Superior temporal gyrus (tissue), 1 donor: ENCODE data around the gene MARK4.
"Not testable (repeated sequence)": the region's sequence is repeated elsewhere in the genome, so short reads cannot be mapped to it uniquely, and the experiment has no call there.

Experiments
- DNase-seq: peaks from one replicate; pipeline ENCODE4 v3.0.0-alpha.2; 2016; ENCODE audit errors: extremely low spot score

Gene MARK4

DNA sequence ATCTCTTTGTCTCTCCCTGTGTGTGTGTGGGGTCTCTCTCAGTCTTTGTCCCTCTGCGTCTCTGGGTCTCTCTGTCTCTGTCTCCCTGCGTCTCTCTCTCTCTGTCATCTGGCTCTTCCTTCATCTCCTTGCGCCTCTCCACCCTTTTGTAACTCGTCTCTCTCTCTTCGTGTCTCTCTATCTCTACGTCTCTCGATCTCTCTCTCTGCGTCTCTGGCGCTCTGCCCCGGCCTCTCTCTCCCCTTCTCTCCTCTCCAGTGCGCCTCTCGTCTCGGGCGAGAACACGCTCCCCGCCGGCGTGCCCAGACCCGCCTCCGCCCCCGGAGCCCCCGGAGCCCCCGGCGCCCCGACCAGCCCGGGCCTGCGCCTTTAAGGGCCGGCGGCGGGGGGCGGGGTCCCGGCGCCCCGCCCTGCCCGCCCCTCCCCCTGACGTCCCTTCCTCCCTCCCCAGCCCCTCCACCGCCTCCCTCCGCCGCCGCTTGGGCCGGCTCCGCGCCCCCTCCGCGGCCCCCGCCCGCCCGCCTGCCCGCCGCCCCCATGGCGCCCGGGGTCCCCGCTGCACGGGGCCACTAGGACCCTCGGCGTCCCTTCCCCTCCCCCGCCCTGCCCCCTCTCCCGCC, at the start of gene MARK4:
MARK4 (plus strand) TSS at position 440 of the 620 bp plus-strand sequence. CDS start 318 bp downstream, outside the sequence.
- peak; percentile 24 for DNase-seq

DNA sequence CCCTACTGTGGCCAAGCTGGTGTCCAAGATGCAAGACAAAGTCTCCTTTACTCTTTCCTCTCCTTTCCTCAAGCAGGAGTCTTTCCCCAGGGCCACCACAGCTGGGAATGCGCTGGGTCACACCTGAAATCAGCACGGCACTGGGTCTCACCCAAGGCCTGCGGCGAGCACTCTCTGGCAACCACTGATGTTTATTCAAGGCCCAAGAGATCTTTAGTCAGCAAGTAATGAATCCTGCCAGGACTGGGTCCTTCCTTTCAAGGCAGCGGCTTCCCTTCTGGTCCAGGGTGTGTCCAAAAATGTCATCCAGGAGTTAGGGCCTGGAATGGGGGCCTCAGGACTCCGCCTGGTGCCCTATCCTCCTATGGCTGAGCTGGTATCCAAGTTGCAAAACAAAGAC, 48.4 kb upstream of the MARK4 start:
- DNase-seq: no peak

DNA sequence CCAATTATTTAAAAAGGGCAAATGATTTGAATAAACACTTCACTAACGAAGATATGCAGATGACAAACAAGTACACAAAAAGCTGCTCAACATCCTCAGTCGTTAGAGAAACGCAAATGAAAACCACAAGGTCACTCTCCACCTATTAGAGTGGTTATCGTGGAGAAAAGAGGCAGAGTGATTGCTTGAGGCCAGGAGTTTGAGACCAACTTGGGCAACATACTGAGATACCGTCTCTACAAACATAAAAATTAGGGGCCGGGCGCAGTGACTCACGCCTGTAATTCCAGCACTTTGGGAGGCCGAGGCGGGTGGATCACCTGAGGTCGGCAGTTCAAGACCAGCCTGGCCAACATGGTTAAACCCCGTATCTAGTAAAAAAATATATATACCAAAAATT, 45.3 kb upstream of the MARK4 start:
- no peak for DNase-seq

DNA sequence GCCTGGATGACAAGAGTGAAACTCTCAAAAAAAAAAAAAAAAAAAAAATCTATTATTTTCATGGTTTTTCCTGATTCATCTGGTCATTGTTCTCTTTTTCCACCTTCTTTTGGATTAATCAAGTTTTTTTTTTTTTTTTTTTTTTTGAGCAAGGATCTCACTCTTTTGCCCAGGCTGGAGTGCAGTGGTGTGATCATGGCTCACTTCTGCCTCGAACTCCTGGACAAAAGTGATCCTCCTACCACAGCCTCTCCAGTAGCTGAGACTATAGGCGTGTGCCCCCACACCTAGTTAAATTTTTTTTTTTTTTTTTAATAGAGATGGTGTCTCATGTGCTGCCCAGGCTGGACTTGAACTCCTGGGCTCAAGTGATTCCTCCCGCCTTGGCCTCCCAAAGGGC, 44.7 kb upstream of the MARK4 start:
- no peak for DNase-seq

DNA sequence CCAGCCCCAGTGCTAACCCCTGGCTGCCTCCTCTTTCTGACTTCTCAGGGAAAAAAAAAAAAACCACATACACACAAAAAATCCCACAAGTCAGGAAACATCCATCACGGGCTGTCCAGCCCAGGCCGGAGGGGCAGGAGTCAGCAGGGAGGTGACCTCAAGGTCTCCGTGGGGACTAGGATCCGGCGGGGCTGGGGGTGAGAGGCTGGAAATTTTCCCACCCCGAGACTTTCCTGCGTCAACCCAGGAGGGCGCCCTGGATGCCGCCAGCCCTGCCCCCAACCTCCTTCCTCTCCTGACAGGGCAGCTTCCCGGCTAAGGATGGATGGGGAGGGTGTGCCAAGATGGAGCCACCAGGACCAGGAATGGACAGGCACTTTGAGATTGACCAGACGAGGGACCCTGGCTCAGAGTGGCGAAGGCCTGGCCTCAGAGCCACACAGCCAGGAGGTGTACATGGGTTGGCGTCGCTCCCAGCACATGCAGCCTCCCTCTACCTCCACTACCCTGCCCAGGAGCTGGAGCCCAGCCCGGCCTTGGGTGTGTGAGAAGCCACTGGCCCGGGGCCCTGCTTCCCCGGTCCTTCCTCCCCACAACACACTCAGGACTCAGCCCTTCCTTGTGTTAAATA, 39.2 kb upstream of the MARK4 start:
- no peak for DNase-seq

DNA sequence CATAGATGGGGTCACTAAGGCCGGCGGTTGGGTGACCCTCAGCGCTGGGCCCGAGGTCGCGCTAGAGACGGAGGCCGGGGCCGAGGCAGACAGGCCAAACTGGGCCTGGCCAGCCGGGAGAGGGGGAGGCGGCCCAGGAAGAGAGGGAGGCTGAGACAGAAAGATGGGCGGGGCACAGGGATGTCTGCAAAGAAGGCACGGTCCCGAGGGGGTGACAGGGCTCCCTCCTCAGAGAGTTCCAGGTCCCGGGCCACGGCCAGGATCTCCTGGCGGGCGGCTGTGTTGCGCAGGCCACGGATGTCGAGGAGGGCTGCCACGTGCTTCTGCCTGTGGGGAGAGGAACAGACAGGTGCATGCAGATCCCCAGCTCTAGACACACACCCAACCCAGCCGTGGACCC, 38.0 kb upstream of the MARK4 start:
- no peak for DNase-seq

DNA sequence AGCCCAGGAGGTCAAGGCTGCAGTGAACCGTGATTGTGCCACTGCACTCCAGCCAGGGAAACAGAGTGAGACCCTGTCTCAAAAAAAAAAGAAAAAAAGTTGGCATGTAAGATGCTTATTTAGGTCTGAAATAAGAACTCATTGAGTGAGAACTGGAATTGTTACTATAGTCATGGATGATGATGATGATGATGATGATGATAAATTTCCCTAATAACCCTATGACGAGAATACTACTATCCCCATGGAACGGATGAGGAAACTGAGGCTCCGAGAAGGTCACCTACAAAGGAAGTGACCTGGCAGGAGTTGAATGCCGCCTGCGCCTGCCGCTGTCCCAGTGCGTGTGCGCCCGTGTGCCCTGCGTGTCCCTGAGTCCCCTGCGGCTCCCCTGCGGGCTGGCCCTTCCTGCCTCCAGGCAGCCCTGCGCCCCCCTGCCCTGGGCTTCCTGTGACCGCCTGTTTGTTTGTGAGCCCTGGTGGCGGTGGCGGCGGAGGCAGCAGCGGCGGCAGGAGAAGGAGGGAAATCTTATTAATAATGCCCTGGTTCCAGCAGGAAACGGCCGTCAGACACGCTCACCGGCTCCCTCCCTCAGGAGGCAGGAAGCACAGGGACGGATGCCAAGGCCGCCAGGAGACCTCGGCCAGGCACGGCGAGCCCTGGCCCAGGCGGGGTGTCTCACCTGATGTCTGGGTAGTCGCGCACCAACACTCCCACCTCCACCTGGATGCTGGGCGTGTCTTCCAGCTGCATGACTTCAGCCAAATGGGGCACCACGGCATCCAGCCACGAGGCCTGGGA, 35.5 kb upstream of the MARK4 start:
- DNase-seq: no peak

DNA sequence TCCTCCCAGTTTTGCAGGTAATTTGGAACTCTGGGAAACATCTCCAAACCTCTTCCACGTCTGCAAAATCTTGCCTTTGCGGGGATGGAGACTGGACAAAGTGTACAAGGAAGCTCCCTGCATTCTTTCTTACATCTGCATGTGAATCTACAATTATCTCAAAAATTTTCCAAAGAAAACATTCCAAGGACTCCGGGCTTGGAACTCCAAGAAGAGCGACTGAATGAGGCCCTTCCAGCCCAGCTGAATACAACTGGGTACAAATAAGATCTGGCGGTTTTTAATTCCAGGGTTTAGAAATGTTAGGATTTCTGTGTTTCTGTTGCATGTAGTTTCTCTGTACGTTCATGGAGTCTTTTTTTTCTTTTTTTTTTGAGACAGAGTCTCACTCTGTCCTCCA, 34.4 kb upstream of the MARK4 start:
- DNase-seq: no peak

DNA sequence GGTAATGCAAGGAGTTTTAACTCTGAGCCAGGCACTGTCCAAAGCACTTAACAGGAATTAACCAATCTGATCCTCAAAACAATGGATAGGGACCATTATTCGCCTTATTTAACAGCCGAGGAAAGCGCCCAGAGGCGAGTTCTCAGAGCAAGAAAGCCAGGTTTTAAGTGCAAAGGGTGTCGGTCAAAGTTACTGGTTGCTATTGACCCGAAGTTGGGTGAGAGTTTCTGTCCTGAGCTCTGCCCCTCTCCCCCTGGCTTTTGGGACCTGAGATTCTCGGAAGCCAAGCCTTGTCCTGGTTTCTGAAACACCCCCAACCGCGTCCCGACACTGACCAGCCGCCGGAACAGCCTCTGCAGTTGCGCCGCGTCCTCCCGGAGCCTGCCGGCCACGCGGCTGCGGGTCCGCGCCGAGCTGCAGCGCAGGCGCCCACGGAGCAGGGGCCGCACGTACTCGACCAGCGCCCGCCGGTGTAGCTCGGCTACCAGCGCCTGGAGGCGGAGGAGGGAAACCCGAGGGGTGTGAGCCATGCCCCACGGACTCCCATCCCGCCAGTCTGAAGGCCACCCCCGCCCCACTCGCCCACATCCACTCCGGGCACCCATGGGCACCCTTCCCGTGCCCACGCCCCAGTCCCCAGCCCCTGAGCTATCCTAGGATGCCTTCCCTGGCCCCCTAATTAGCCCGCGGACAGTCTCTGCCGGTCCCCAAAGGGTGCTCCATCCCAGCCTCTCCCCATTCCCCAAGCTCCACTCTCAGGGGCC, 33.7 kb upstream of the MARK4 start:
- no peak for DNase-seq

DNA sequence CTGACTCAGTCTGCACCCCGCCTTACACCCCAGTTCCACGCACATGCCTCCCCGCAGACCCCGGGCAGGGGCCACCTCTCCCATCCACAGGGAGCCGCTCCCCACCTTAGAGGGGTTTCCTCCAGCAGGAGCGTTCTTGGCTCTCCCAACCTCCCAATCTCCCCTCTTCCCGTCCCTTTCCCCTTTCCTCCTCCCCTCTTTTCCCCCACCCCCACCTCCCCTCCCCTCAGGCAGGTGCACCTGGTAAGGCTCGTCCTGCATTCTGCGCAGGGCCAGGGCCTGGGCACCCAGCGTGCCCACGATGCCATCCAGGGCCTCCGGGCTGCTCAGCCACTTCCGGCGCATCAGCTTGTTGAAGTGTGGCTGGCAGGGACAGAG, 33.1 kb upstream of the MARK4 start:
- DNase-seq: no peak

DNA sequence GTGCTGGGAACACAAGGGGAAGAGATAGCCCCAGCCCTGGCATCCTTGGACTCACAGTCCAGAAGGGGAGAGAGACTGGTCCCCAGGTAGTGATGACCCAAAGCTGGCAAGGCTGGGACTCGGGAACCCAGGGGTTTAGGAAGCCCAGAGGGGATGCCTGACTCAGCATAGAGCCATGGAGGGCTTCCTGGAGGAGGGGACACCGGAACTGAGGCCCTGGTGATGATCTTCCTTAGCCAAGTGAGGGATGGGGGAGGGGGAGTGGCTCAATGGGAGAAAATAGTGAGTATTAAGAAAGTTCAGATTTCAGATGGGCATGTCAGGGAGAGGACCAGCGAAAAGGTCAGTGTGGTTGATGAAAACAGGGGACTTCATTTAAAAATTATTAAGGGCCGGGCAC, 32.6 kb upstream of the MARK4 start:
- no peak for DNase-seq

DNA sequence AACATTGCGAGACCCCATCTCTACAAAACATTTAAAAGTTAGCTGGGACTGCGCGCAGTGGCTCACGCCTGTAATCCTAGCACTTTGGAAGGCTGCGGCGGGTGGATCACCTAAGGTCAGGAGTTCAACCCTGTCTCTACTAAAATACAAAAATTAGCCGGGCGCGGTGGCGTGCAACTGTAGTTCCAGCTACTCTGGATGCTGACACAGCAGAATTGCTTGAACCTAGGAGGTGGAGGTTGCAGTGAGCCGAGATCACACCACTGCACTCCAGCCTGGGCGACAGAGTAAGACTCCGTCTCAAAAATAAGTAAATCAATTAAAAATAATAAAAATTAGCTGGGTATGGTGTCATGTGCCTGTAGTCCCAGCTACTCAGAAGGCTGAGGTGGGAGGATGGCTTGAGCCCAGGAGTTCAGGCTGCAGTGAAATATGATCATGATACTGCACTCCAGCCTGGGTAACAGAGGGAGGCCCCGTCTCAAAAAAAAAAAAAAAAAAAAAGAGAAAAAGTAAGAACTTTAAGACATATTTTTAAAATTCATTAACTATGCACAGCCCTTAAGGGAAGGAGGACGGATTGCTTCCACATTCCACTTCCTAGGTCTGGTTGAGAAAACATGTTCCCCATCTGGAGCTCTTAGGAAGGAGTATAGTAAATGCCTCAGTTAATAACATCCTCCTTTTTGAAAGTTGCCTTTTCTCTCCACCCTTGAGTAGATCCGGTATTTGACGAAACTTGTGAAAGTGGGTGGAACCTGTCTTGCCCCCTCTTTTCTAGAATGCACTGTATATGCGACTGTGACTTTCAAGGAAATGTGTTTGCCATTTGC, 31.9 kb upstream of the MARK4 start:
- DNase-seq: no peak

DNA sequence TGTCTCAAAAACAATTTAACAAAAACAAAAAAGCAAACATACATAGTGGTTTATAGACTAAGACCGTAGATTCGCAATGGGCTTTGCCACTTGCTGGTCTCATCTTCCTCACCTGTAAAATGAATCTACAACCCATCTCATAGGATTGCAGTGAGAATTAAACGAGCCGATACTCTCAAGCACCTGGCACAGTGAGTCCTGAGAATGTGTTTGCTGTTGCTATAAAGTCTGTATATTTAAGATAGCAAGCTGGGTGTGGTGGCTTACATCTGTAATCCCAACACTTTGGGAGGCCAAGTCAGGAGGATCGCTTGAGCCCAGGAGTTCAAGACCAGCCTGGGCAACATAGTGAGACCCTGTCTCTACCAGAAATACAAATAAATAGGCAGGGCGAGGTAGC, 28.3 kb upstream of the MARK4 start:
- no peak for DNase-seq

DNA sequence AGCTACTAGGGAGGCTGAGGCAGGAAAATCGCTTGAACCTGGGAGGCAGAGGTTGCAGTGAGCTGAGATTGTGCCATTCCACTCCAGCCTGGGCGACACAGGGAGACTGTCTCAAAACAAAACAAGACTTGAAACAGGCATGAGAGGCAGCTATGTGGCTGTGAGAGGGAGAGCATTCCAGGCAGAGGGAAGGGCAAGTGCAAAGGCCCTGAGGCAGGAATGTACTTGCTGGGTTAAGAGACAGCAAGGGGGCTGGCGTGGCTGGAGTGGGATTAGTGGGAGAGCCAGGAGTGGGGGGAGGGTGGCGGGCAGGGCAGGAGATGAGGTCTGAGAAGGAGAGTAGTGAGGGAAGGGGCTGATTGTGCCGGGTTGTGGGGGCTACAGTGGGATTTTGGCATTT, 27.2 kb upstream of the MARK4 start:
- DNase-seq: no peak

DNA sequence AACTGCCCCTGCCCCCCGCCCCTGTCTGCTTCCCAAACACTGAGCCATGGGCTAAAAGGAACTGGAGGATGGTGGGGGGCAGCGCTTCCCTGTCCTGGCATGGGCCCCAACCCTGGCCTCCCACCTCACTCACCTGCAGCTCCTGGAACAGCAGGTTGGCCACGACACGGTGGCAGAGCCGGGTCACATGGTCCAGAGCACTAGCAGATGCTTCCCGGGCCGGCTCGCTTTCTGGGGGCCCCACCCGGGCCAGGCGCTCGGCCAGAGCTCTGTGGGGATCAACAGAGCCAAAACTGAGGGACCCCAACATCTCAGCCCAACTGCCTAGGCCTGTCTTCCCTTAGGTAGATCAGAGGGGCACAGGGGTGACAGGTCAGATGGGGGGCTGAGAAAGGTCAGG, 26.4 kb upstream of the MARK4 start:
- no peak for DNase-seq

DNA sequence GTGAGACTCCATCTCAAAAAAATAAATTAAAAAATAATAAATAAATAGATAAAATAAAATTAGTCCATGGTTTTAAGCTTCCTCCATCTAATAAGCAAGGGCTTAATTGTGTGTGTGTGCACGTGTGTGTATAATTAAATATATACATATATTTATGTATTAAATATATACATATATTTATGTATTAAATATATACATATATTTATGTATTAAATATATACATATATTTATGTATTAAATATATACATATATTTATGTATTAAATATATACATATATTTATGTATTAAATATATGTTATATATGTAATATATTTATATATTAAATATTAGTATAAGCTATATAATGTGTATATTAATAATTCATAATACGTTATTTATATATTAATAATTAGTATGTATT, 22.0 kb upstream of the MARK4 start:
- DNase-seq: not testable (repeated sequence)

DNA sequence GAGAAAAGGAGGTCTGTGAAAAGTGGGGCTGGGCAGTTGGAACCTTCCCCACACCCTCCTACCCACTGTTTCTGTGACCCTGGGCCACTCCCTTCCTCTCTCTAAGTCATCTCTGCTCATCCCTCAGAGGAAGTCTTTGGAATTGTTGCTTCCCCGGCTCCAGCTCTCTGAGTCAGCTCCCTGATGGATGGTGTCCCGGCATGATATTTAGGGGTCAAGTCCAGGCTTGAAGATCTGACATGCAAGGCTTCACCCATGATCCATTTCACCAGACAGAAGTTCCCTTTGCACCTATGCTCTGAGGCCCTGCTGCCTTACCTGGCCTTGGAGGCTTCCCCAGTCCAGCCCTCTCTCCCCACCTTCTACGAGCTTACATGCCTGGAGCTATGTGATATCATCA, 19.2 kb upstream of the MARK4 start:
- no peak for DNase-seq

DNA sequence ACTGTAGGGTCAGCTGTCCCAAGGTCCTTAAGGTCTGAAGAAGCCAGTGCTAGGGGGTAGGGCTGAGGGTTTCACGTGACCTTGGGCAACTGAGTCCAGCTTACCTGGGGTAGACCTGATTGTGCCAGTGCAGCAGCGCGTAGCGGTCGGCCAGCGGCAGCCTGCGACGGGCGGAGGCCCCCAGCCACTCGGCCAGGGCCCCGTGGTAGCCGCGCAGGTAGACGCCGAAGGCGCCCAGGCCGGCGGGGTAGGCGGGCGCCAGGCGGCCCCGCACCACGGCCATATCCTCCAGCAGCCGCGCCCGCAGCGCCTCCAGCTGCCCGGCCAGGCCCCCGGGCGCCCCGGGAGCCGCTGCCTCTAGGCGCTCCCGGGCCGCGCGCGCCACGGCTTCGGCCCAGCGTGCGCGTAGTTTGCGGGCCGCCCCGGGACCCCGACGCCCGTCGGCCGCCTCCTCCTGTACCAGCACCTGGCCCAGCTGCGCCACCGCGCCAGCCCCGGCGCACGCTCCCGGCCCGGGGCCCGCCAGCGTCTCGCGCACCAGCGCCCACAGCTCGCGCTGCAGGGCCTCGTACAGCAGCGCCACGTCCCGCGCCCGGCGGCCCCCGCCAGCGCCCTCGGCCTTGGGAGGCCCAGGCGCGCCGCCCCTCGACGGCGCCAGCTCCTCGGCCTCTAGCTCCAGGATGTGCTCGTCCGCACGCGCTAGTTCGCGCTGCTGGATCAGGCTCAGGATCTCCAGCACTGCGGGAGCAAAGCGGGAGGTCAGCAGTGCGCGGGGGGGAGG, 16.8 kb upstream of the MARK4 start:
- DNase-seq: no peak

DNA sequence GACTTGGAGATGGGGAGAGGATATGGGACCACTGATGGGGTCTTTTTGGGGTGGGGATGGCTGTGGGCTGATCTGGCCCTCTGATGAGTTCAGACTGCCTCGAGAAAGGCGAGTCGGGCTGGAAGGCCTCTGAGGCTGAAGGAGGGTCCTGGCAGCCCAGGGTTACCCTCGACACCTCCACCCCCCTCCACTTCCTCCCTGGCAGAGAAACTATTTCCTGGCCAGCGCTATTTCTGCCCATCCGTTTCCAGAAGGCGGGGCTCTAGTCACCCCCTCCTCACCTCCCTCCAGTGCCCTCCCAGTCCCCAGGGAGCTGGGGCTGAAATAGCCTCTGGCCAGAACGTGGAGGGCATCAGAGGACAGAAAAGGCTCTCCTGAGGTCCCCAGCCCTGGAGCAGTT, 15.6 kb upstream of the MARK4 start:
- no peak for DNase-seq

DNA sequence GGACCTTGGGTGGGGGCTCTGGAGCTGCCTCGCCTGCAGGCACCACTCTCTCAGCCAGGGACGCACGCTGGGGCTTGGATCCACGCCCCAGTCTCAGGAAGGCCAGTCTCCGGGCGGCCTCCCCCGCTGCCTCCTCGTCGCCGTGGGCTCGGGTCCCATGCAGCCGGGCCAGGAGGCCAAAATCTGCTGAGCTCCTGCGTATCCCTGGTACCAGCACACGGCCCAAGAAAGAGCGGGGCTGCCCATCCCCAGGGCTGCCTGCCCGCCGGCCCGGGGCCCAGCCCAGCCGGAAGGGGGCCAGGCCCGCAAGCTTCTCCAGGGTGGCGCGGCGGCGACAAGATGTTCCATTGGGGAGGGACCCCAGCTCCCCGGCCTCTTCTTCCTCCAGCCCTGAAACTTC, 12.5 kb upstream of the MARK4 start:
- no peak for DNase-seq
